HCT116 (cell line): ENCODE data around the gene ZNF717.

Source experiments
- CEBPB ChIP-seq: IDR thresholded peaks from 2 replicates; pipeline ENCODE4 v1.6.1; 2012; ENCODE audit warnings: low read depth
- CTCF ChIP-seq, 3 experiments: fragments of 200-600 bp in 1 of 3; sonication (generic) in 1 of 3; IDR thresholded peaks in 2 of 3; conservative IDR thresholded peaks in 1 of 3; 2 replicates each; pipeline ENCODE4 v1.5.1; 2012 to 2017; ENCODE audit warnings: low read depth in 2 of 3, low read length in 2 of 3, antibody characterized with exemption in 1 of 3, borderline replicate concordance in 1 of 3, control low read depth in 1 of 3, mild to moderate bottlenecking in 1 of 3, mixed read lengths in 1 of 3, mixed run types in 1 of 3, moderate library complexity in 1 of 3; ENCODE audit not compliant: insufficient read depth in 1 of 3
- EZH2phosphoT487 ChIP-seq: fragments of 200-600 bp; IDR thresholded peaks from 2 replicates; pipeline ENCODE4 v1.6.1; 2018; ENCODE audit warnings: antibody characterized with exemption, borderline replicate concordance
- FOSL1 ChIP-seq: IDR thresholded peaks from 2 replicates; pipeline ENCODE4 v1.6.1; 2012; ENCODE audit warnings: low read depth
- MAX ChIP-seq: IDR thresholded peaks from 2 replicates; pipeline ENCODE4 v1.6.1; 2012
- POLR2A ChIP-seq: IDR thresholded peaks from 2 replicates; pipeline ENCODE4 v1.7.0; 2011; ENCODE audit warnings: borderline replicate concordance; ENCODE audit not compliant: insufficient read depth, insufficient read length; ENCODE audit errors: extremely low read depth
- REST ChIP-seq: IDR thresholded peaks from 2 replicates; pipeline ENCODE4 v1.6.1; 2012; ENCODE audit warnings: low read depth

- TF ChIP-seq REST (no peak), POLR2A (no peak), FOSL1 (no peak), CEBPB (no peak), CTCF (IDR thresholded peaks at IDR 0.05 in 2 of 3, conservative IDR thresholded peaks at IDR 0.05 in 1 of 3; ENCODE audit: borderline replicate concordance in 1 of 3, insufficient read depth in 1 of 3, low read depth in 2 of 3, low read length in 2 of 3) (no peak), EZH2phosphoT487 (no peak), MAX (no peak)
These were observed 4.1 kb downstream of the ZNF717 start for GRCh38 chr3:75781079-75781745.
